Calu3 (cell line): Measurements from ENCODE around the gene CALML6. TPM values are rescaled to one million over a fixed set of nuclear protein-coding genes. Genes with fewer than 3 reads are reported as not detected.

Experiments used
- BruUV-seq: library from RNA; stranded (reverse); fragments of 400-500 nt; replicated peaks from 2 replicates; lab custom pipeline; 2021; lab: Mats Ljungman, UMichigan
- CTCF ChIA-PET: fragments of 300-600 bp; sonication (Branson Sonifier 250); formaldehyde crosslinking; loops from one replicate; lab custom pipeline; 2022; ENCODE audit warnings: antibody characterized with exemption; lab: Charles Lee
- DNase-seq: peaks from one replicate; pipeline ENCODE4 v3.0.0; 2022
- H3K27ac Mint-ChIP-seq: one replicate; pipeline ENCODE4 v1.8.0; 2022; ENCODE audit warnings: mixed read lengths; ENCODE audit not compliant: unreplicated experiment
- H3K27me3 Mint-ChIP-seq: one replicate; pipeline ENCODE4 v1.8.0; 2022; ENCODE audit warnings: mixed read lengths; ENCODE audit not compliant: unreplicated experiment
- H3K36me3 Mint-ChIP-seq: one replicate; pipeline ENCODE4 v1.8.0; 2022; ENCODE audit warnings: mild to moderate bottlenecking, moderate library complexity, mixed read lengths; ENCODE audit not compliant: insufficient read depth, unreplicated experiment
- H3K4me1 Mint-ChIP-seq: one replicate; pipeline ENCODE4 v1.8.0; 2022; ENCODE audit warnings: mild to moderate bottlenecking, low read depth, mixed read lengths; ENCODE audit not compliant: unreplicated experiment
- H3K4me3 Mint-ChIP-seq: one replicate; pipeline ENCODE4 v1.8.0; 2022; ENCODE audit warnings: mild to moderate bottlenecking, low read depth, moderate library complexity, mixed read lengths; ENCODE audit not compliant: unreplicated experiment
- H3K9me3 Mint-ChIP-seq: one replicate; pipeline ENCODE4 v1.8.0; 2022; ENCODE audit warnings: low read depth, mixed read lengths; ENCODE audit not compliant: unreplicated experiment
- intact Hi-C: fragments of 100-400 bp; cut with micrococcal nuclease; formaldehyde crosslinking; loops from one replicate; pipeline ENCODE4 v1.10.0; 2022; ENCODE audit not compliant: unreplicated experiment
- total RNA-seq: library from RNA; stranded (reverse); gene quantifications from 2 replicates; pipeline ENCODE4 v1.2.3, GENCODE V29; 2022
- TF ChIP-seq, protein P1 (sequence below): fragments of 200-600 bp; IDR thresholded peaks from one replicate; pipeline ENCODE4 v1.8.0; 2022; ENCODE audit warnings: antibody characterized with exemption; ENCODE audit not compliant: unreplicated experiment

Gene CALML6
- total RNA-seq, 1 experiment from 2014 or later = 0.59 TPM

DNA sequence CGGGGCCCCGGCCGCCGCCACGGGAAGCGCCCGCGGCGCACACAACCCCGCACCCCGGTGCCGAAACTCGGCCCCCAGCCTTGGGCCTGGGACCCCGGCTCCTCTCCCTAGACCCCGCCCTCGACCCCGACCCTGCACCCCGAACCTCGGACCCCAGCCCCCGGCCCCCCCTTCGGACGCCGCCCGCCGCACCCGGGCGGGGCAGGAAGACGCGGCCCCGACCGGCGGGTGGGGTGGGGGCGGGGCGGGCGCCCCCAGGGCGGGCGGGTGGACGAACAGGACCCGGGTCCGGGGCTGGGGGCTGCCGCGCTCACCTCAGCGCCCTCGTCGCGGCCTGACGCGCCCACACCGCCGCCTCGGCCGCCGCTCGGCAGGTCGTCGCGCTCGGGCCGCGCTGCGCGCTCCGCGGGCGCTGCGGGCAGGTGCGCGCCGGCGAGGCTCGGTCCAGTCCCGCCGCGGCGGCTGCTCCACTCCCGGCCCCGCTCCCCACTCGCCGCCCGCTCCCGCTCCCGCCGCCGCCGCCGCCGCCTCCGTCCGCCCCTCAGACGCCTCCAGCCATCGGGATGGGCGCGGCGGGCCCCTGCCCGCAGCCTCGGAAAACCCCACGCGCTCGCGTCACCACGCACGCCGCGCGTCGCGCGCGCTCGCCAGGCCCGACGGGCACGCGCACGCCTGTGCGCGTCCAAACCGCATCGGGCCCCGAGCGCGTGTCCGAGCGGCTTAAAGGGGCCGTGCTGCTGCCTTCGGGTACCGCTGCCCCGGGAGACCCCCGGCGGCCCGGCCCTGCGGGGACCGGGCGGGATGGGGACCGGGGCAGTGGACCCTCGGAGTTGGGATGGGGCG lies 24.3 kb upstream of the CALML6 start, which contains the start of gene GNB1:
Gene GNB1 (minus strand): TSS at position 582 of the 843 bp plus-strand sequence. CDS start 65,634 bp downstream, outside the sequence.
- CTCF ChIA-PET = no interaction called here
- peak; percentile 86 for DNase-seq
- H3K9me3 Mint-ChIP-seq = no peaks in the 10 kb centered on the region
- H3K27ac Mint-ChIP-seq = peak within 1 kb of the TSS; percentile 45
- TF ChIP-seq, protein P1, sequence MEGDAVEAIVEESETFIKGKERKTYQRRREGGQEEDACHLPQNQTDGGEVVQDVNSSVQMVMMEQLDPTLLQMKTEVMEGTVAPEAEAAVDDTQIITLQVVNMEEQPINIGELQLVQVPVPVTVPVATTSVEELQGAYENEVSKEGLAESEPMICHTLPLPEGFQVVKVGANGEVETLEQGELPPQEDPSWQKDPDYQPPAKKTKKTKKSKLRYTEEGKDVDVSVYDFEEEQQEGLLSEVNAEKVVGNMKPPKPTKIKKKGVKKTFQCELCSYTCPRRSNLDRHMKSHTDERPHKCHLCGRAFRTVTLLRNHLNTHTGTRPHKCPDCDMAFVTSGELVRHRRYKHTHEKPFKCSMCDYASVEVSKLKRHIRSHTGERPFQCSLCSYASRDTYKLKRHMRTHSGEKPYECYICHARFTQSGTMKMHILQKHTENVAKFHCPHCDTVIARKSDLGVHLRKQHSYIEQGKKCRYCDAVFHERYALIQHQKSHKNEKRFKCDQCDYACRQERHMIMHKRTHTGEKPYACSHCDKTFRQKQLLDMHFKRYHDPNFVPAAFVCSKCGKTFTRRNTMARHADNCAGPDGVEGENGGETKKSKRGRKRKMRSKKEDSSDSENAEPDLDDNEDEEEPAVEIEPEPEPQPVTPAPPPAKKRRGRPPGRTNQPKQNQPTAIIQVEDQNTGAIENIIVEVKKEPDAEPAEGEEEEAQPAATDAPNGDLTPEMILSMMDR = no peak
- peaks cover 41% of the 10 kb centered on the region for H3K36me3 Mint-ChIP-seq
- H3K4me3 Mint-ChIP-seq = peak within 1 kb of the TSS; percentile 79
- no TSS peak for BruUV-seq
- intact Hi-C loops = no loop called here
- H3K27me3 Mint-ChIP-seq = no peaks in the 10 kb centered on the region
- peaks cover 18% of the 10 kb centered on the region for H3K4me1 Mint-ChIP-seq

DNA sequence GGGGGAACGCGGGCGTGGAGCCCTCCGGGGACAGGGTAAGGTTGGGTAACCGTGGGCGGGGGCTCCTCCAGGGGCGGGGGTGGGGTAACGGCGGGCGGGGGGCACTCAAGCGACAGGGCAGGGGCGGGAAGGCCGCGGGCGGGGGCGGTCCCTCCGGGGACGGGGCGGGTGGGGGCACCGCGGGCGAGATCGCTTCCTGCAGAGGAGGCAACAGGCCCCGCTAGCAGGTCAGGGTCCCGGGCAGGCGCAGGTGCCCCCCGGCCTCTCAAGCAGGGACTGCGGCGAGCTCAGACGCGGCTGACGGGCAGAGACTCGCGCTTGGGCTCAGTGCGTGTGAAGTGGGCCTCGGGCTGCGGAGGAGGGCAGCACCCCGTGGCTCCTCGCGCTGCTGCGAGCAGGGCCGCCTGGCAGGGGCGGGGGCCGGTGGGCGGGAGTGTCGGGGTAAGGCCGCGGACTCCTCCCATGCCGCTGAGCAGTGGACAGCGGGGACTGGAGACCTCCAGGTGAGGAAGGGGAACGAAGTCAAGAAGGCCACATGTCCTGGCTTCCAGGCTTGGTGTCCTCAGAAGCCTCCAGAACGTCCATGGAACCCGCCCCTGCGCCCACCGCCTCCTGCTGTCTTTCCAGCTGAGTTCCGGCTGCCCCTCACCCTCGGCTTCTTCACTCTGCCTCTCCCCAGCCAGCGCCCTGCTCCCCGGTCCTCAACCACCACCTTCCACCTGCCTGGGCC lies 23.5 kb upstream of the CALML6 start:
- peak overlapping the region; percentile 45 for H3K27ac Mint-ChIP-seq
- CTCF ChIA-PET = no interaction called here
- intact Hi-C loops = no loop called here
- no peaks in the 10 kb centered on the region for H3K27me3 Mint-ChIP-seq
- H3K9me3 Mint-ChIP-seq = no peaks in the 10 kb centered on the region
- DNase-seq = peak; percentile 22
- TF ChIP-seq, protein P1 = no peak
- H3K4me3 Mint-ChIP-seq = peak overlapping the region; percentile 79
- peaks cover 18% of the 10 kb centered on the region for H3K4me1 Mint-ChIP-seq
- BruUV-seq = no TSS peak
- peaks cover 41% of the 10 kb centered on the region for H3K36me3 Mint-ChIP-seq

DNA sequence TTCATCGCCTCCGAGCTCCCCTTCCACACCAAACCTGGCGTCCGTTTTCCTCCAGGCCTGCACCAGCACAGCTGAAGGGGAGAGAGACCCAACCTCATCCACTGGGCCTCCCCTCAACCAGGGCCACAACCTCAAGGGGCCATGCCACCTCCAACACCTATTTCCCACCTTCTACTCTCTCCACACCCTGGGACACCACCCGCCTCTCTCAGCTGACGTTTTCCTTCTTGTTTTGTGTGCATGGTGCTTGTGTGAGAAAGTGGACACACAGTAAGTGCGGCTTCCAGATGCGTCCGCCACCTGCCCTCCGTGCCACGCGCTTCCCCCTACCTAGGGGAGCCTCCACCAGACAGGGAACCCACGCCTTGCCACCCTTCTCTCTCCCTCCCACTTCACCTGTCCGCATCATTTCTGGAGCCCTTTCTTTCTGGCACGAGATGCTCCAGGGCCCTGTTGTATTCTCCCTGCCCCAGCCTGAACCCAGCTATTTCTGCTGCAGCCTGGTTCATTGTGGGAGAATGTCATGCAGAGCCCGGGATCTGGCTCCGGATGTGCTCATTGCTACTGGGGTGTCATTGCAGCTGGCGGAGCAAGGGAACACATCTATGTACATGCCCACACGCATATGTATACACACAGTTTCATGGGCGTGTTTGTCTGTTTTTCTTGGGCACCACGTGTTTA lies 22.8 kb upstream of the CALML6 start:
- H3K36me3 Mint-ChIP-seq = peaks cover 41% of the 10 kb centered on the region
- H3K4me1 Mint-ChIP-seq = peaks cover 18% of the 10 kb centered on the region
- TSS peak; percentile 44 for BruUV-seq
- H3K9me3 Mint-ChIP-seq = no peaks in the 10 kb centered on the region
- intact Hi-C loops = no loop called here
- peak overlapping the region; percentile 79 for H3K4me3 Mint-ChIP-seq
- TF ChIP-seq, protein P1 = no peak
- H3K27me3 Mint-ChIP-seq = no peaks in the 10 kb centered on the region
- CTCF ChIA-PET = no interaction called here
- no peak for DNase-seq
- peak overlapping the region; percentile 45 for H3K27ac Mint-ChIP-seq

DNA sequence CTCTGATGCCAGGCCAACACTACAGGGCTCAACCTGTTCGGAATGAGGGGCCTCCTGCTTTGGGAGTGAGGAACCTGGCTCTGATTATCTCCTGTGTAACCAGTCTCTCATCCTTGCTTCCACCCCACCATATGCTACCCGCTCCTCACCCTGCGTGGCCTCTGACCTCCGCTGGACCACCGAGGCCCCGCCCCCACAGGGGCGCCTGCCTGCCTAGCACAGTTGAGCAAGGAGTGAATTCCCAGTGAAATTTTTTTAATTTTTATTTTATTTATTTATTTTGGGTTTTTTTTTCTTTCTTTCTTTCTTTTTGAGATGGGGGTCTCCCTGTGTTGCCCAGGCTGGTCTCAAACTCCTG lies 22.3 kb upstream of the CALML6 start:
- TF ChIP-seq, protein P1 = no peak
- Mint-ChIP-seq H3K4me1 (peaks cover 18% of the 10 kb centered on the region), H3K27me3 (no peaks in the 10 kb centered on the region)

More for the DNA sequence above, 22.3 kb upstream of the CALML6 start:
- intact Hi-C loops = no loop called here
- Mint-ChIP-seq H3K9me3 (no peaks in the 10 kb centered on the region), H3K36me3 (peaks cover 41% of the 10 kb centered on the region), H3K27ac (no peak overlapping the region), H3K4me3 (peak overlapping the region; percentile 79)
- DNase-seq = no peak
- CTCF ChIA-PET = no interaction called here
- BruUV-seq = no TSS peak
